SU-DHL-6 (cell line): ENCODE results near the gene ARHGEF17.

Source experiments
- EZH2phosphoT487 ChIP-seq: fragments of 200-600 bp; sonication (generic), shearing (Covaris generic); conservative IDR thresholded peaks from 2 replicates; pipeline ENCODE4 v1.6.1; 2018; ENCODE audit warnings: mild to moderate bottlenecking, antibody characterized with exemption, low read length, moderate library complexity, mixed read lengths
- TF ChIP-seq, protein P1 (sequence below): fragments of 200-600 bp; sonication (generic); IDR thresholded peaks from one replicate; pipeline ENCODE4 v1.5.1; 2017; ENCODE audit warnings: antibody characterized with exemption, mild to moderate bottlenecking, low read length, moderate library complexity; ENCODE audit not compliant: insufficient read depth, poor library complexity, severe bottlenecking

DNA sequence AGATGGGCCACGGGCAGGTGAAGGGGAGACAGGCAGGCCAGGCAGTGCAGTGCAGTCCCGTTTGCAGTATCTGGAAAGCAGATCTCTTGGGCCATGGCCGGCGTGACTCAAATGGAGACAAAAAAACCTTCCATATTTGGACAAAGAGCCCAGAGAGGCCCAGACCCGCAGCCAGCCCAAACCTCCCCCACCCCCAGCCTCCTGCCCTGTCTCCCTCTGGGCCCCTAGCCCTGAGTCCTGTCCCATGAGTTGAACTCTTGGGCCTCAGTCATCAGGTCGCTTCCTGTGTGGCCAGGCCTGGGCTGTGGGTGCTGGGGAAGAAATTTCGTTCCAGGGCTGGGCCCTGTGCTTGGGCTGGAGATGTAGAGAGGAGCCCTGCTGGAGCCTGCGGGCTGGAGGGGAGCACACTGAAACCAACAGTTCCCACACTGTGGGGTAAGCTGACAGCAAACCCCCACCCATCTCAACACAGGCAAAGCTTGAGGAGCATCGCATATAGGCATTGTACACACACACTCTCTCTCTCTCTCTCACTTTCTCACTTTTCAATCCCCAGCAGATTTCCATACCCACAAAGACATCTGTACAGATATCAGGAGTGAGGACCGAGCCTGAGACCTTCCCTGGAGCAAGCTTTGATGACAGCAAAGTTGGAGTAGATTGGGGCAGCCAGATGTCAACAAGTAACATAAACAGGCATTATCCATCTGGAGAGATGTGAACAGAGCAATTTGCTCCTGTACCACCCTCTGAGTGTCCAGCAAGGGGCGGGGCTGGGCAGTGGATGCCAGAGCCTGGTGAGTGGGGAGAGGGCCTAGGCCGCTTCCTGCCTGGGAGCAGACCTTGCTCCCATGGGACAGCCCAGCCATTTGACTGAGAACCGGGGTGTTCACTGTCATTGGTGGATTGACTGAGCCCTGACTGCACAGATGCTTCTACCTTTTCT is 17.2 kb downstream of the ARHGEF17 start:
- TF ChIP-seq, protein P1, sequence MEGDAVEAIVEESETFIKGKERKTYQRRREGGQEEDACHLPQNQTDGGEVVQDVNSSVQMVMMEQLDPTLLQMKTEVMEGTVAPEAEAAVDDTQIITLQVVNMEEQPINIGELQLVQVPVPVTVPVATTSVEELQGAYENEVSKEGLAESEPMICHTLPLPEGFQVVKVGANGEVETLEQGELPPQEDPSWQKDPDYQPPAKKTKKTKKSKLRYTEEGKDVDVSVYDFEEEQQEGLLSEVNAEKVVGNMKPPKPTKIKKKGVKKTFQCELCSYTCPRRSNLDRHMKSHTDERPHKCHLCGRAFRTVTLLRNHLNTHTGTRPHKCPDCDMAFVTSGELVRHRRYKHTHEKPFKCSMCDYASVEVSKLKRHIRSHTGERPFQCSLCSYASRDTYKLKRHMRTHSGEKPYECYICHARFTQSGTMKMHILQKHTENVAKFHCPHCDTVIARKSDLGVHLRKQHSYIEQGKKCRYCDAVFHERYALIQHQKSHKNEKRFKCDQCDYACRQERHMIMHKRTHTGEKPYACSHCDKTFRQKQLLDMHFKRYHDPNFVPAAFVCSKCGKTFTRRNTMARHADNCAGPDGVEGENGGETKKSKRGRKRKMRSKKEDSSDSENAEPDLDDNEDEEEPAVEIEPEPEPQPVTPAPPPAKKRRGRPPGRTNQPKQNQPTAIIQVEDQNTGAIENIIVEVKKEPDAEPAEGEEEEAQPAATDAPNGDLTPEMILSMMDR = no peak
- no peak for TF ChIP-seq EZH2phosphoT487
